ENCODE measurements around the gene PIK3R2.

DNA sequence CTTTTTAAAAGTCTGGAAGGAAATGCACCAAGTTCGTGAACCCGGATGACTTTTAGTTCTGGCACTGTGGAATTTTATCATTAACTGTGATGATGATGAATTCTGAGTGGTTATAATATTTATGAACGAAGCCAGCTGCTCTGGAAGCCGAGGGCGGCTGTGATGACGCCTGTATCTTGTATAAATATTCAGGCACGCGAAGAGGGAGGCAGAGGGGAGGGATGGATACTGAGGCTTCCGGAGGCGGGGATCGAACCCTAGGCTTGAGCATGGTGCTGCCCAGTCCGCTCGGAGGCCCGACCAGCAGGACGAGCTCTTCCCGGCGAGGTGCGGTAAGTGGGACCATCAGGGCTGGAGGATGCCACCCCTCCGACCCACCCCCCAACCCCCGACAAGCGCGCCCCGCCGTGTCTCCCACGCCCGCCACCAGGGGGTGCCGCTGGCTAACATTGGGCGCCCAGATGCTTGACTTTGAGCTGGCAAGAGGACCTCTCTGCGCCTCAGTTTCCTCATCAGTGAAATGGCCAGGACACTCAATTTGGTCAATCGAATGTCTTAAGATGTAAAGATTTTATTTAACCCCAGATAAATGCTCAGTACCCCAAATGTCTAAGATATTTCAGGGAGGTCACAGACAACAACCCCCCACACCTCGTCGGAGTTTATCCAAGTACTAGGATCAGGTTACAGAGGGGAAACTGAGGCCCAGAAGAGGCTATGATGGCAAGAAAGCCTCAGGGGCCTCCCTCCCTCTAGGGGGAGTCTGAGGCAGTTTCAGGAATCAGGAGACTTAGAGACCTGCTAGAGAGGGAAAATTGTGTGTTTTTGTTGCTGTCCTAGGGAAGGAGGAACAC, 55.4 kb downstream of the PIK3R2 start:
- TF ChIP-seq, protein P1, sequence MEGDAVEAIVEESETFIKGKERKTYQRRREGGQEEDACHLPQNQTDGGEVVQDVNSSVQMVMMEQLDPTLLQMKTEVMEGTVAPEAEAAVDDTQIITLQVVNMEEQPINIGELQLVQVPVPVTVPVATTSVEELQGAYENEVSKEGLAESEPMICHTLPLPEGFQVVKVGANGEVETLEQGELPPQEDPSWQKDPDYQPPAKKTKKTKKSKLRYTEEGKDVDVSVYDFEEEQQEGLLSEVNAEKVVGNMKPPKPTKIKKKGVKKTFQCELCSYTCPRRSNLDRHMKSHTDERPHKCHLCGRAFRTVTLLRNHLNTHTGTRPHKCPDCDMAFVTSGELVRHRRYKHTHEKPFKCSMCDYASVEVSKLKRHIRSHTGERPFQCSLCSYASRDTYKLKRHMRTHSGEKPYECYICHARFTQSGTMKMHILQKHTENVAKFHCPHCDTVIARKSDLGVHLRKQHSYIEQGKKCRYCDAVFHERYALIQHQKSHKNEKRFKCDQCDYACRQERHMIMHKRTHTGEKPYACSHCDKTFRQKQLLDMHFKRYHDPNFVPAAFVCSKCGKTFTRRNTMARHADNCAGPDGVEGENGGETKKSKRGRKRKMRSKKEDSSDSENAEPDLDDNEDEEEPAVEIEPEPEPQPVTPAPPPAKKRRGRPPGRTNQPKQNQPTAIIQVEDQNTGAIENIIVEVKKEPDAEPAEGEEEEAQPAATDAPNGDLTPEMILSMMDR (conservative IDR thresholded peaks at IDR 0.05; ENCODE audit: low read length) = peak; percentile 85
- no peak for TF ChIP-seq EZH2phosphoT487 (IDR thresholded peaks at IDR 0.05; ENCODE audit: borderline replicate concordance, low read depth, low read length)

Measured in OCI-LY7 (cell line).